Measurements from ENCODE around the gene GBE1. TPM values are rescaled to one million over a fixed set of nuclear protein-coding genes. Genes with fewer than 3 reads are reported as not detected.

GBE1 gene
- total RNA-seq, 4 donors from 2014 or later: 127 to 319 (median 239) TPM

DNA sequence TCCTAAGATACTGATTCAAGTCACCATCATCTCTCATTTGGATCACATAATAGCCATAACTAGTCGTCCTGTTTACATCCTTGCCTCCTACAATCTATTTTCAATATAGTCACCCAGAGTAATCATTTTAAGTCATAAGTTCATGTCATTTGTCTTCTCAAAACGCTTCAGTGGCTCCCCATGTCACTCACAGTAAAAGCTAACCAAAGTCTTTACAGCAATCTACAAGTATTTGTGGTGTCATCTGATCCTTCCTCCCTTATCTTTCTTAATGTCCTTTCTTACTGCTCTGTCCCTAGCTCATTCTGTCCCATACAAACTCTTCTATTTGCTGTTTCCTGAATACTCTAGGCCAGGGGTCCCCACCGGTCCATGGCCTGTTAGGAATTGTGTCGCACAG is 28.8 kb downstream of the GBE1 start:
- intact Hi-C loops (cut with DNase I; ENCODE audit: low total_unique reads): no loop called here
- no peaks in the 10 kb centered on the region for H3K9me3 ChIP-seq
- H3K4me1 ChIP-seq: peaks cover 52 to 81% of the 10 kb centered on the region in 2 donors
- no peaks in the 10 kb centered on the region for H3K27me3 ChIP-seq
- ATAC-seq: no peak
- peak overlapping the region in 3 of 4 donors; percentile 11 to 72 (median 30) for H3K27ac ChIP-seq
- in situ Hi-C loops (cut with MboI; ENCODE audit: low sequenced_read_pairs in 4 of 4): no loop called here
- DNase-seq: no peak
- H3K4me3 ChIP-seq: no peak overlapping the region
- TF ChIP-seq, protein P1, sequence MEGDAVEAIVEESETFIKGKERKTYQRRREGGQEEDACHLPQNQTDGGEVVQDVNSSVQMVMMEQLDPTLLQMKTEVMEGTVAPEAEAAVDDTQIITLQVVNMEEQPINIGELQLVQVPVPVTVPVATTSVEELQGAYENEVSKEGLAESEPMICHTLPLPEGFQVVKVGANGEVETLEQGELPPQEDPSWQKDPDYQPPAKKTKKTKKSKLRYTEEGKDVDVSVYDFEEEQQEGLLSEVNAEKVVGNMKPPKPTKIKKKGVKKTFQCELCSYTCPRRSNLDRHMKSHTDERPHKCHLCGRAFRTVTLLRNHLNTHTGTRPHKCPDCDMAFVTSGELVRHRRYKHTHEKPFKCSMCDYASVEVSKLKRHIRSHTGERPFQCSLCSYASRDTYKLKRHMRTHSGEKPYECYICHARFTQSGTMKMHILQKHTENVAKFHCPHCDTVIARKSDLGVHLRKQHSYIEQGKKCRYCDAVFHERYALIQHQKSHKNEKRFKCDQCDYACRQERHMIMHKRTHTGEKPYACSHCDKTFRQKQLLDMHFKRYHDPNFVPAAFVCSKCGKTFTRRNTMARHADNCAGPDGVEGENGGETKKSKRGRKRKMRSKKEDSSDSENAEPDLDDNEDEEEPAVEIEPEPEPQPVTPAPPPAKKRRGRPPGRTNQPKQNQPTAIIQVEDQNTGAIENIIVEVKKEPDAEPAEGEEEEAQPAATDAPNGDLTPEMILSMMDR (IDR thresholded peaks at IDR 0.05 in 4 of 5, conservative IDR thresholded peaks at IDR 0.05 in 1 of 5): no peak
- no peak for TF ChIP-seq POLR2A (IDR thresholded peaks at IDR 0.05)
- H3K36me3 ChIP-seq: no peaks in the 10 kb centered on the region

DNA sequence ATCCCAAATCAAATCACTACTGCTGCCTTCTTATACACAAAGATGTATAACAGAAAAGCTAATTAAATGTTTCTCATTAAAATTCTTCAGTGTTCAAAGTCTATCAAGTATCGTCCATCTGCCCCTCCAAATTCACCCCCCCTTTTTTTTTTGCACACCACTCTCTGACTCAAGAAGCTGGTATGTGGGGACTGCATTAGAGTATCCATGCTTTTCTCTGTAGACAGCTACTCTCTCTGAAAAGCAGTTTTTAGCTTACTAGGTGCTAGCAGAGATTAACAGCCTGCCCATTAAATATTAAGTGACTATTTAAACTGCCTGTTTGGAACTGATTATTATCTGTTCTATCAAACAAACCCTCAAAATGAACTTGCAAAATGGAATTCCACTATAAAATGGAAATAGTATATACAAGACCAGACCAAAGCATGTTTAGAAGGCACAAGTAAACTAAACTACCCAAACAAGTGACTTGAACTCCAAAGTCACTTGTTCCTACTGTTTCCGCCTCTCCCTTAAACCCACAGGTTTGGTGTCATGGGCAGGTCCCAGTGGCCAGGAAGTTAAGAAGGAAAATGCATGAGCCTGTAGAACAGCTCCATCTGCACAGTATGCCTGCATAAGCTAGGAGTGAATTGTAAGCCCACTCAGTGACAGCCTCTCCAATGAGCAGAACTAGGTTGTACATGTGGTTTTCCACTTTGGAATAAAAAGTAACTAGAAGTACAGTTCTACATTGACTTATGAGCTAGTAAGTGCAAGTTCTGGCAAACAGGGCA is 32.5 kb downstream of the GBE1 start:
- intact Hi-C loops (cut with DNase I; ENCODE audit: low total_unique reads): no loop called here
- no peak overlapping the region for H3K4me3 ChIP-seq
- peak overlapping the region in 2 of 4 donors; percentile 33 to 57 for H3K27ac ChIP-seq

DNA sequence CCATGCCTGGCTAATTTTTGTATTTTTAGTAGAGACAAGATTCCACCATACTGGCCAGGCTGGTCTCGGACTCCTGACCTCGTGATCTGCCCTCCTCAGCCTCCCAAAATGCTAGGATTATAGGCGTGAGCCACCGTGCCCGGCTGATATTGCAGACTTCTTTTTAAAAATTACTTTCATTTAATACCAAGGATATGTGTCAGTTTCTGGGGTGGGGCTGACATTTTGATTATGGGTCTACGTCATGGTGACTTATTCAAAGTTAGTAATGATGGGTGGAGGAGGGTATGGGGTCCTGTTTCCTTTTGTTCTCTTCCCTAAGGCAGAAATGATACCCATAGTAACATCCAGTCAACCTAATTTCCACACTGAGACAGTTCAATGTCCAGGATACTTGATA is 34.7 kb downstream of the GBE1 start:
- TF ChIP-seq, protein P1 (IDR thresholded peaks at IDR 0.05 in 4 of 5, conservative IDR thresholded peaks at IDR 0.05 in 1 of 5): no peak
- TF ChIP-seq POLR2A (IDR thresholded peaks at IDR 0.05): no peak
- ATAC-seq: no peak
- no peak for DNase-seq
- no peaks in the 10 kb centered on the region for H3K27me3 ChIP-seq
- intact Hi-C loops (cut with DNase I; ENCODE audit: low total_unique reads) (no loop called here), in situ Hi-C loops (cut with MboI; ENCODE audit: low sequenced_read_pairs in 4 of 4) (no loop called here)
- H3K9me3 ChIP-seq: no peaks in the 10 kb centered on the region
- peak overlapping the region in 2 of 4 donors; percentile 37 to 44 for H3K27ac ChIP-seq
- H3K4me3 ChIP-seq: no peak overlapping the region
- peaks cover 52 to 69% of the 10 kb centered on the region in 2 donors for H3K4me1 ChIP-seq
- H3K36me3 ChIP-seq: no peaks in the 10 kb centered on the region

More for the DNA sequence above, 32.5 kb downstream of the GBE1 start:
- DNase-seq (no peak), ATAC-seq (peak in 1 of 2 donors; percentile 35)
- H3K4me1 ChIP-seq: peaks cover 42 to 86% of the 10 kb centered on the region in 2 donors
- H3K27me3 ChIP-seq: no peaks in the 10 kb centered on the region
- TF ChIP-seq POLR2A (IDR thresholded peaks at IDR 0.05): no peak
- TF ChIP-seq, protein P1 (IDR thresholded peaks at IDR 0.05 in 4 of 5, conservative IDR thresholded peaks at IDR 0.05 in 1 of 5): no peak
- no peaks in the 10 kb centered on the region for H3K9me3 ChIP-seq
- H3K36me3 ChIP-seq: no peaks in the 10 kb centered on the region
- in situ Hi-C loops (cut with MboI; ENCODE audit: low sequenced_read_pairs in 4 of 4): no loop called here

DNA sequence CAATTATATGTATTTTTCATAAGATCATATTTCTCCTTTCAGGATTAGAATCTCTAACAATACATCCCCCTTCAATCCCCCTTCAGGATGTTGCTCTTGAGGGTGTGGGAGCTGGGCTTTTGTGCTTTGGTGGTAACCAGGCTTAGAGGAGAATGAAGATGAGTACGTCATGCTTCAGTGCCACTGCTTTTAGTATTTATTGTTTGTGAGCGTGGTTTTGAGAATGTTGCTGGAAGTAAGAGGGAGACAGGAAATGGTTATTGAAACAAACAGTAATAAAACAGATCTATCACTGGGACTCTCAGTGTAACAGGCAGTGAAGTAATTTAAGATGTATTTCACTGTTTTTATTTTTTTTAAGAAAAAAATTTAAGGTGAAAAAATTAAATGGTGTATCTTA is 35.3 kb downstream of the GBE1 start:
- TF ChIP-seq, protein P1 (IDR thresholded peaks at IDR 0.05 in 4 of 5, conservative IDR thresholded peaks at IDR 0.05 in 1 of 5): no peak
- TF ChIP-seq POLR2A (IDR thresholded peaks at IDR 0.05): no peak
- intact Hi-C loops (cut with DNase I; ENCODE audit: low total_unique reads): no loop called here
- H3K36me3 ChIP-seq: no peaks in the 10 kb centered on the region
- H3K27me3 ChIP-seq: no peaks in the 10 kb centered on the region
- no peak for ATAC-seq
- peak overlapping the region in 2 of 4 donors; percentile 37 to 44 for H3K27ac ChIP-seq
- peaks cover 47 to 63% of the 10 kb centered on the region in 2 donors for H3K4me1 ChIP-seq
- H3K9me3 ChIP-seq: no peaks in the 10 kb centered on the region
- in situ Hi-C loops (cut with MboI; ENCODE audit: low sequenced_read_pairs in 4 of 4): no loop called here
- H3K4me3 ChIP-seq: no peak overlapping the region
- DNase-seq: no peak

Data from gastrocnemius medialis (tissue), 4 donors.